ENCODE measurements around the gene KCNQ4. TPM values are rescaled to one million over a fixed set of nuclear protein-coding genes. Genes with fewer than 3 reads are reported as not detected.

Gene KCNQ4
- total and polyA plus RNA-seq, 10 of the 15 experiments (the other 5 are each of a cell fraction or from before 2014, with no cell fraction given), result 0.04 to 0.18 (median 0.08) TPM; not detected in 2

DNA sequence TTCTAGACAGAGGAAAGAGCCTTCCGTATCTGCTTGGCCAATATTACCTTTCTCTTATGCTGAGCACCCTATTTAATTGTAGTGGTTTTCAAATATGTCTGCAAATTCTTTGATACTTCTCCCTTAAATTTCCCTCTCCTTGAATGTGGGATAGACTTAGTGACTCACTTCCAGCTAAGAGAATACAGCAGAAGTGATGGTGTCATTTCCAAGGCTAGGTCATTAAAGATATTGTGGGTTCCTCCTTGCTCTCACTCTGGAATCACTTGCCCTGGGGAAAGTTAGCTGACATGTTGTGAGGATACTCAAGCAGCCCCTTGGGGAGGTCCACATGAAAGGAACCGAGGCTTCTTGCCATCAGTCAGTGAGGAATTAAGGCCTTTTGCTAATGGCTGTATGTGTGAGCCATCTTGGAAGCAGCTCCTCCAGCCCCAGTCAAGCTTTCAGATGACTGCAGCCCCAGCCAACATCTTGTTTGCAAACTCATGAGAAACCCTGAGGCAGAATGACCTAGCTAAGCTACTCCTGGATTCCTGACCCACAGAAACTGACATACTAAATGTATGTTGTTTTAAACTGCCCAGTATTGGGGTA is 86.6 kb downstream of the KCNQ4 start (continued):
- TF ChIP-seq NR2C2 (IDR thresholded peaks at IDR 0.05; ENCODE audit: borderline replicate concordance, control insufficient read depth, insufficient read length, low read depth) (no peak), MXI1 (IDR thresholded peaks at IDR 0.05; ENCODE audit: low read depth, low read length) (no peak), ZNF24 (IDR thresholded peaks at IDR 0.05) (no peak)

DNA sequence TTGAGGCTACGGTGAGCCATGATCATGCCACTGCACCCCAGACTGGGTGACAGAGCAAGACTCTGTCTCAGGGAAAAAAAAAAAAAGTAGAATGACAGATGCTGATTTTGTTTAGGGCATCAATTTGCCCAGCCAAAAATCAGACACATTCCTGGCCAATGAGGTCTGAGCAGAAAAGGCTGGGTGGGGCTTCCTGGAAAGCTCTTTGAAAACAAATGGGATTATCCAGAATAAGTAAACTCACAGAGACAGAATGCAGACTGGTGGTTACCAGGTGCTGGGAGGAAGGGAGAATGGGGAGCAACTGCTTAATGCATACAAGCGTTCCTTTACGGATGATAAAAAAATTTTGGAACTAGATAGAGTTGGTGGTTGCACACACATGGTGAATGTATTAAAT is 88.7 kb downstream of the KCNQ4 start:
- H3K36me3 ChIP-seq (ENCODE audit: control insufficient read depth in 2 of 2, insufficient read depth in 2 of 2, low read length in 1 of 2), result no peaks in the 10 kb centered on the region
- ChIA-PET CTCF (interaction anchor here (2.4 kb wide), 1 partner anchor 80 kb away, joined by 6 read pairs; no protein-coding TSS in a partner anchor), RAD21 (ENCODE audit: unreplicated experiment) (no interaction called here), POLR2A (no interaction called here), SMC1A (ENCODE audit: uncharacterized antibody, unreplicated experiment) (interaction anchor here (0.6 kb wide), 1 partner anchor 17 kb away, joined by 3 read pairs; no protein-coding TSS in a partner anchor)
- no peak for ATAC-seq
- no TSS peak for BruUV-seq (replicated peaks)
- H3K9me3 ChIP-seq (replicated peaks; ENCODE audit: control insufficient read depth, insufficient read depth, low read length), result peaks cover 8% of the 10 kb centered on the region; the same call in 2 of the 3 replicates
- no peaks in the 10 kb centered on the region for H3K79me2 ChIP-seq (ENCODE audit: control insufficient read depth, insufficient read depth, low read length)
- H4K20me1 ChIP-seq (ENCODE audit: control insufficient read depth, insufficient read depth), result no peaks in the 10 kb centered on the region
- H3K4me1 ChIP-seq (ENCODE audit: control insufficient read depth, insufficient read depth, low read length), result no peaks in the 10 kb centered on the region
- TF ChIP-seq RAD21 (IDR thresholded peaks at IDR 0.05; ENCODE audit: insufficient read depth, low read depth, low read length) (no peak), NR2C2 (IDR thresholded peaks at IDR 0.05; ENCODE audit: borderline replicate concordance, control insufficient read depth, insufficient read length, low read depth) (no peak), TCF7 (IDR thresholded peaks at IDR 0.05; ENCODE audit: borderline replicate concordance) (no peak), SP1 (IDR thresholded peaks at IDR 0.05; ENCODE audit: low read depth, low read length) (no peak), CEBPB (IDR thresholded peaks at IDR 0.05; ENCODE audit: borderline replicate concordance in 1 of 2, low read depth in 2 of 2, low read length in 2 of 2) (no peak), POLR2AphosphoS5 (IDR thresholded peaks at IDR 0.05; ENCODE audit: low read length) (no peak), POLR2AphosphoS2 (IDR thresholded peaks at IDR 0.05; ENCODE audit: low read depth, low read length) (no peak), TARDBP (IDR thresholded peaks at IDR 0.05; ENCODE audit: borderline replicate concordance) (no peak), GABPA (IDR thresholded peaks at IDR 0.05; ENCODE audit: low read depth) (no peak), PAX5 (IDR thresholded peaks at IDR 0.05; ENCODE audit: borderline replicate concordance, low read depth, low read length) (no peak), PAX8 (IDR thresholded peaks at IDR 0.05) (no peak), RCOR1 (conservative IDR thresholded peaks at IDR 0.05; ENCODE audit: low read depth, low read length) (no peak), ZNF24 (IDR thresholded peaks at IDR 0.05) (no peak), ZZZ3 (IDR thresholded peaks at IDR 0.05; ENCODE audit: control insufficient read depth, insufficient read length, low read depth) (no peak)
- TF ChIP-seq, protein P1, sequence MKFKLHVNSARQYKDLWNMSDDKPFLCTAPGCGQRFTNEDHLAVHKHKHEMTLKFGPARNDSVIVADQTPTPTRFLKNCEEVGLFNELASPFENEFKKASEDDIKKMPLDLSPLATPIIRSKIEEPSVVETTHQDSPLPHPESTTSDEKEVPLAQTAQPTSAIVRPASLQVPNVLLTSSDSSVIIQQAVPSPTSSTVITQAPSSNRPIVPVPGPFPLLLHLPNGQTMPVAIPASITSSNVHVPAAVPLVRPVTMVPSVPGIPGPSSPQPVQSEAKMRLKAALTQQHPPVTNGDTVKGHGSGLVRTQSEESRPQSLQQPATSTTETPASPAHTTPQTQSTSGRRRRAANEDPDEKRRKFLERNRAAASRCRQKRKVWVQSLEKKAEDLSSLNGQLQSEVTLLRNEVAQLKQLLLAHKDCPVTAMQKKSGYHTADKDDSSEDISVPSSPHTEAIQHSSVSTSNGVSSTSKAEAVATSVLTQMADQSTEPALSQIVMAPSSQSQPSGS (IDR thresholded peaks at IDR 0.05; ENCODE audit: low read length), result no peak
- TF ChIP-seq, protein P2, sequence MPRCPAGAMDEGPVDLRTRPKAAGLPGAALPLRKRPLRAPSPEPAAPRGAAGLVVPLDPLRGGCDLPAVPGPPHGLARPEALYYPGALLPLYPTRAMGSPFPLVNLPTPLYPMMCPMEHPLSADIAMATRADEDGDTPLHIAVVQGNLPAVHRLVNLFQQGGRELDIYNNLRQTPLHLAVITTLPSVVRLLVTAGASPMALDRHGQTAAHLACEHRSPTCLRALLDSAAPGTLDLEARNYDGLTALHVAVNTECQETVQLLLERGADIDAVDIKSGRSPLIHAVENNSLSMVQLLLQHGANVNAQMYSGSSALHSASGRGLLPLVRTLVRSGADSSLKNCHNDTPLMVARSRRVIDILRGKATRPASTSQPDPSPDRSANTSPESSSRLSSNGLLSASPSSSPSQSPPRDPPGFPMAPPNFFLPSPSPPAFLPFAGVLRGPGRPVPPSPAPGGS (IDR thresholded peaks at IDR 0.05; ENCODE audit: borderline replicate concordance, insufficient read depth, low read depth, low read length, poor library complexity, severe bottlenecking), result no peak
- TF ChIP-seq, protein P3, sequence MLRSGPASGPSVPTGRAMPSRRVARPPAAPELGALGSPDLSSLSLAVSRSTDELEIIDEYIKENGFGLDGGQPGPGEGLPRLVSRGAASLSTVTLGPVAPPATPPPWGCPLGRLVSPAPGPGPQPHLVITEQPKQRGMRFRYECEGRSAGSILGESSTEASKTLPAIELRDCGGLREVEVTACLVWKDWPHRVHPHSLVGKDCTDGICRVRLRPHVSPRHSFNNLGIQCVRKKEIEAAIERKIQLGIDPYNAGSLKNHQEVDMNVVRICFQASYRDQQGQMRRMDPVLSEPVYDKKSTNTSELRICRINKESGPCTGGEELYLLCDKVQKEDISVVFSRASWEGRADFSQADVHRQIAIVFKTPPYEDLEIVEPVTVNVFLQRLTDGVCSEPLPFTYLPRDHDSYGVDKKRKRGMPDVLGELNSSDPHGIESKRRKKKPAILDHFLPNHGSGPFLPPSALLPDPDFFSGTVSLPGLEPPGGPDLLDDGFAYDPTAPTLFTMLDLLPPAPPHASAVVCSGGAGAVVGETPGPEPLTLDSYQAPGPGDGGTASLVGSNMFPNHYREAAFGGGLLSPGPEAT (IDR thresholded peaks at IDR 0.05; ENCODE audit: low read depth), result no peak
- no peak overlapping the region for H2AFZ ChIP-seq (ENCODE audit: control insufficient read depth, low read depth, low read length)
- H3K9ac ChIP-seq (ENCODE audit: control insufficient read depth, insufficient read depth, low read length), result no peak overlapping the region
- no peak for FAIRE-seq
- DNase-seq (ENCODE audit: low read depth, low spot score), result no peak
- H3K4me2 ChIP-seq (ENCODE audit: control insufficient read depth, insufficient read depth), result no peak overlapping the region
- no peak overlapping the region for H3K4me3 ChIP-seq
- H3K27me3 ChIP-seq (replicated peaks in 1 of 2; ENCODE audit: control insufficient read depth in 2 of 2, insufficient read depth in 2 of 2, low read length in 1 of 2), result no peaks in the 10 kb centered on the region
- in situ Hi-C loops (cut with MboI), result no loop called here
- intact Hi-C loops (cut with micrococcal nuclease; ENCODE audit: unreplicated experiment), result no loop called here
- no peak overlapping the region for H3K27ac ChIP-seq (ENCODE audit: control insufficient read depth, insufficient read depth)
- 91% methylated on average over 3 of the region's 3 CpGs for WGBS (ENCODE audit: insufficient coverage, insufficient replicate concordance, low lambda C conversion rate, missing lambda C conversion rate)

Data from GM12878 (cell line).